PFSK-1 (cell line): Measurements from ENCODE around the gene LILRB5. TPM values are rescaled to one million over a fixed set of nuclear protein-coding genes. Genes with fewer than 3 reads are reported as not detected.

Experiments used
- FOXP2 ChIP-seq: optimal IDR thresholded peaks from 2 replicates; pipeline ENCODE3; 2011; ENCODE audit warnings: borderline replicate concordance, control low read depth, inconsistent platforms; ENCODE audit not compliant: insufficient read depth; ENCODE audit errors: extremely low read length, extremely low read depth
- POLR2AphosphoS5 ChIP-seq: IDR thresholded peaks from 2 replicates; pipeline ENCODE4 v1.6.1; 2012; ENCODE audit warnings: low read depth, mild to moderate bottlenecking, control low read depth, low read length, moderate library complexity
- SIN3A ChIP-seq: IDR thresholded peaks from 2 replicates; pipeline ENCODE4 v1.6.1; 2012; ENCODE audit warnings: mild to moderate bottlenecking, low read length, moderate library complexity, borderline replicate concordance; ENCODE audit not compliant: insufficient read depth
- TAF1 ChIP-seq: IDR thresholded peaks from 2 replicates; pipeline ENCODE4 v1.6.1; 2012; ENCODE audit warnings: low read length, control low read depth, borderline replicate concordance; ENCODE audit not compliant: insufficient read depth
- polyA plus RNA-seq: library from polyadenylated mRNA; unstranded; fragments of >200 nt; gene quantifications from one replicate; pipeline ENCODE4 v1.2.1, GENCODE V29; 2012; ENCODE audit warnings: low read depth, missing spikeins; ENCODE audit not compliant: insufficient read length
- TF ChIP-seq, protein P1 (sequence below), 2 experiments: IDR thresholded peaks; 2 replicates each; pipeline versions ENCODE4 v1.6.1 to v1.8.0; 2011 to 2012; ENCODE audit warnings: low read depth in 2 of 2, low read length in 2 of 2, control low read depth in 1 of 2, inconsistent platforms in 1 of 2, mild to moderate bottlenecking in 1 of 2, moderate library complexity in 1 of 2; ENCODE audit not compliant: insufficient read depth in 1 of 2

Gene LILRB5
- polyA plus RNA-seq: 0.09 TPM

DNA sequence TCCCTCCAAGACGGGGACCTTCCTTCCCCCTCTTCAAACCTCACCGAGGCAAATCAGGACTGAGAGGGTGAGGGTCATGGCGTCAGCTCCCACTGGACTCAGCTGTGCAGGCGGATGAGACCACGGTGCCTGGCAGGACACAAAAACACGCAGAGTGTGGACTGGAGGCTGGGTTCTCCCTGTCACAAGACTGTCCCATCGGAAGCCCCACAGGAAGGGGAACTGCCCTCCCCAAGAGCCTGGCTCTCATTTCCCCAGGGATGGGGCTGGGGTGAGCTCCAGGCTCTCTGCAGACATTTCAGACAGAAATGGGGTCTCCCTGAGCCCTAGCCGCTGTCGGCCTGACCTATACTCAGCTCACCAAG is at the start of gene LILRB5:
Gene LILRB5 (minus strand): TSS at position 158 of the 365 bp plus-strand sequence. CDS start 80 bp downstream, at position 78.
- TF ChIP-seq, protein P1, sequence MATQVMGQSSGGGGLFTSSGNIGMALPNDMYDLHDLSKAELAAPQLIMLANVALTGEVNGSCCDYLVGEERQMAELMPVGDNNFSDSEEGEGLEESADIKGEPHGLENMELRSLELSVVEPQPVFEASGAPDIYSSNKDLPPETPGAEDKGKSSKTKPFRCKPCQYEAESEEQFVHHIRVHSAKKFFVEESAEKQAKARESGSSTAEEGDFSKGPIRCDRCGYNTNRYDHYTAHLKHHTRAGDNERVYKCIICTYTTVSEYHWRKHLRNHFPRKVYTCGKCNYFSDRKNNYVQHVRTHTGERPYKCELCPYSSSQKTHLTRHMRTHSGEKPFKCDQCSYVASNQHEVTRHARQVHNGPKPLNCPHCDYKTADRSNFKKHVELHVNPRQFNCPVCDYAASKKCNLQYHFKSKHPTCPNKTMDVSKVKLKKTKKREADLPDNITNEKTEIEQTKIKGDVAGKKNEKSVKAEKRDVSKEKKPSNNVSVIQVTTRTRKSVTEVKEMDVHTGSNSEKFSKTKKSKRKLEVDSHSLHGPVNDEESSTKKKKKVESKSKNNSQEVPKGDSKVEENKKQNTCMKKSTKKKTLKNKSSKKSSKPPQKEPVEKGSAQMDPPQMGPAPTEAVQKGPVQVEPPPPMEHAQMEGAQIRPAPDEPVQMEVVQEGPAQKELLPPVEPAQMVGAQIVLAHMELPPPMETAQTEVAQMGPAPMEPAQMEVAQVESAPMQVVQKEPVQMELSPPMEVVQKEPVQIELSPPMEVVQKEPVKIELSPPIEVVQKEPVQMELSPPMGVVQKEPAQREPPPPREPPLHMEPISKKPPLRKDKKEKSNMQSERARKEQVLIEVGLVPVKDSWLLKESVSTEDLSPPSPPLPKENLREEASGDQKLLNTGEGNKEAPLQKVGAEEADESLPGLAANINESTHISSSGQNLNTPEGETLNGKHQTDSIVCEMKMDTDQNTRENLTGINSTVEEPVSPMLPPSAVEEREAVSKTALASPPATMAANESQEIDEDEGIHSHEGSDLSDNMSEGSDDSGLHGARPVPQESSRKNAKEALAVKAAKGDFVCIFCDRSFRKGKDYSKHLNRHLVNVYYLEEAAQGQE (IDR thresholded peaks at IDR 0.05; ENCODE audit: insufficient read depth in 1 of 2, low read depth in 2 of 2, low read length in 2 of 2): no peak
- TF ChIP-seq FOXP2 (no peak), SIN3A (no peak), TAF1 (no peak), POLR2AphosphoS5 (no peak)

DNA sequence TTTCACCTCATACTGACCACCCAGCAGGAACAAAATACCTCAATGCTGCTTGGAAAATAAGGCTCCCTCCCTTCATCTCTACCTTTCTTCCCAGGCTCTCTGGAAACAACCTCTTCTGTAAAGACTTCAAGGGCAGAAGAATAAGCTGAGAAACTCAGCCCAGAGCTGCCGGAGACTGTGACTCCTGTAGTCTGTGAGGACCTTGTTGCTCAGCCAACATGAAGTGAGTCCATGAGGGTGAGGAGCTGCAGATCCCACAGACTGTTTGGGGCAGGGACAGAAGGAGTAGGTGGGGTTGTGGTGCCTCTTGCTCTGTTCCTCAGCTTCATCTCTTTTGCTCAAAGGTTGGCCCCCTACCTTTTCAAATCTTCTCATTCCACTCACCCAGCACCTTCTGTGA is 48.1 kb upstream of the LILRB5 start:
- TF ChIP-seq SIN3A (no peak), FOXP2 (no peak), POLR2AphosphoS5 (no peak), TAF1 (no peak)
- TF ChIP-seq, protein P1 (IDR thresholded peaks at IDR 0.05; ENCODE audit: insufficient read depth in 1 of 2, low read depth in 2 of 2, low read length in 2 of 2): no peak

DNA sequence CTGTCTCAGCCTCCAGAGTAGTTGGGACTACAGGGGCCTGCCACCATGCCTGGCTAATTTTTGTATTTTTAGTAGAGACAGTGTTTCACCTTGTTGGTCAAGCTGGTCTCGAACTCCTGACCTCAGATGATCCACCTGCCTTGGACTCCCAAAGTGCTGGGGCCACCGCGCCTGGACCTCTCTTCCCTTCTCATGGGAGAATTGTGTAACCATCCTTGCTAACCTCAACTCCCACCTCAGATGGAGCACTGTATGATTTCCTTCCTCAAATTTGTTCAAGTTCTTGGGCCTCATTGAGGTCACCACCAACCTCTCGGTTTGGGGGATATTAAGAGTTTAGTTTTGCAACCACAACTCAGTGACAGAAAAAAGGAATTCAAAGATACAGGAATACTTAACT is 45.2 kb upstream of the LILRB5 start:
- TF ChIP-seq POLR2AphosphoS5 (no peak), TAF1 (no peak), SIN3A (no peak), FOXP2 (no peak)
- TF ChIP-seq, protein P1 (IDR thresholded peaks at IDR 0.05; ENCODE audit: insufficient read depth in 1 of 2, low read depth in 2 of 2, low read length in 2 of 2): no peak

DNA sequence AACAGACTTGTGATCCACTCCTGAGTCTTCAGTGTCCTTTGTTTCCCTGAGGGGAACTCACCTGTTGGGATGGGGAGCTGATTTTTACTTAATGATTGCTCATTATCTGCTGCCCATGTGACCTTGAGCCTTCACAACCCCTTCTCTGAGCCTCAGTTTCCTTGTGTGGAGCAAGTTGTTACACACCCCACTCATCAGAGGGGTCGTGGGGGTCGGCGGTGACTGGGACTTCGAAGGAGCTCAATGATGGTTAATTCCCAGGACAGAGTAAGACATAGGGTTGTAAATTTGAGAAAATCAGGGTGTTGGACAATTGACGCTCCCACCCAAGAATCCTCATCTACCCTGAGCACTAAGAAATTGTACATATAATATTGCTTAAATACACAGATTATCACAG is 42.4 kb upstream of the LILRB5 start:
- TF ChIP-seq POLR2AphosphoS5 (no peak), FOXP2 (no peak), SIN3A (no peak), TAF1 (no peak)
- TF ChIP-seq, protein P1 (IDR thresholded peaks at IDR 0.05; ENCODE audit: insufficient read depth in 1 of 2, low read depth in 2 of 2, low read length in 2 of 2): no peak

DNA sequence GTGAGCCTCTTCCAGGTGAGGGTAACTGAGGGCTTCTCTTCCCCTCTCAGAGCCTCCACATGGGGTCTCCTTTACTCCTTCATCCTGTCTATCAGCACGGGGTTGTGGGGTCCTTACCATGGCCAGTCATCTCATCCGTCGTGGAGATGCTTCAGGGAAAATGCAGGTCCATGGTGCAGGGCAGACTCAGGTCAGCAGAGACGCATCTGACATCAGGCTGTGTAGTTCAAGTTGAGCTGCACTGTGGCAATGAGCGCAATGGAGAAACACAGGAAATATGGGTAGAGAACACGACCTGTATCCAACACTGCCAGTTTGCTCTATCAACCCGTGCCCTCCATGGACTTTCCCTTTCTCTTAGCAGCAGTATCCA is 42.0 kb upstream of the LILRB5 start:
- TF ChIP-seq POLR2AphosphoS5 (no peak), FOXP2 (no peak), TAF1 (no peak), SIN3A (no peak)
- TF ChIP-seq, protein P1 (IDR thresholded peaks at IDR 0.05; ENCODE audit: insufficient read depth in 1 of 2, low read depth in 2 of 2, low read length in 2 of 2): no peak
